K562 (cell line): Measurements from ENCODE around the gene HEY2.

Experiments
- EP300 ChIP-seq: IDR thresholded peaks from 2 replicates; pipeline ENCODE4 v1.6.1; 2012; ENCODE audit warnings: low read length, improper control_type of control experiment
- EZH2 ChIP-seq: IDR thresholded peaks from 2 replicates; pipeline ENCODE4 v1.6.1; 2012; ENCODE audit warnings: low read depth, mild to moderate bottlenecking, inconsistent platforms, low read length, borderline replicate concordance
- FOXJ3 ChIP-seq: sonication (generic); formaldehyde crosslinking; IDR thresholded peaks from 2 replicates; pipeline ENCODE4 v1.4.0; 2020; ENCODE audit warnings: mild to moderate bottlenecking, missing genetic modification reagents
- GTF2E2 ChIP-seq: fragments of 200-800 bp; sonication (Bioruptor generic); IDR thresholded peaks from 2 replicates; pipeline ENCODE4 v1.6.1; 2016; ENCODE audit warnings: missing genetic modification characterization, missing compliant biosample characterization
- POLR2A ChIP-seq: fragments of 450-650 bp; conservative IDR thresholded peaks from 2 replicates; pipeline ENCODE4 v1.6.1; 2016
- RCOR1 ChIP-seq, 2 experiments: IDR thresholded peaks; 2 replicates each; pipeline ENCODE4 v1.6.1; 2012; ENCODE audit warnings: low read depth in 2 of 2, low read length in 2 of 2, borderline replicate concordance in 1 of 2, improper control_type of control experiment in 1 of 2
- SAP30 ChIP-seq: fragments of 200-600 bp; sonication (generic); IDR thresholded peaks from 2 replicates; pipeline ENCODE4 v1.6.1; 2012; ENCODE audit warnings: borderline replicate concordance, low read depth, mild to moderate bottlenecking, moderate library complexity, low read length, control low read depth, inconsistent platforms; ENCODE audit not compliant: insufficient read depth, poor library complexity, severe bottlenecking
- SIX5 ChIP-seq, 2 experiments: IDR thresholded peaks; 2 replicates each; pipeline ENCODE4 v1.6.1; 2011; ENCODE audit warnings: low read length in 2 of 2, borderline replicate concordance in 1 of 2, low read depth in 1 of 2, mild to moderate bottlenecking in 1 of 2, moderate library complexity in 1 of 2; ENCODE audit not compliant: insufficient read depth in 1 of 2
- SMARCC2 ChIP-seq: fragments of 450-650 bp; IDR thresholded peaks from 2 replicates; pipeline ENCODE4 v1.6.1; 2017; ENCODE audit warnings: antibody characterized with exemption, moderate library complexity, mild to moderate bottlenecking, low read depth
- SP2 ChIP-seq: IDR thresholded peaks from 2 replicates; pipeline ENCODE4 v1.6.1; 2011; ENCODE audit warnings: mild to moderate bottlenecking, low read depth, low read length, moderate library complexity; ENCODE audit not compliant: poor library complexity, severe bottlenecking; ENCODE audit errors: extremely low read depth
- TAF1 ChIP-seq: IDR thresholded peaks from 2 replicates; pipeline ENCODE4 v1.6.1; 2011; ENCODE audit warnings: mild to moderate bottlenecking, low read length, moderate library complexity; ENCODE audit not compliant: insufficient read depth, control insufficient read depth, severe bottlenecking; ENCODE audit errors: extremely low read depth
- TF ChIP-seq, protein P1 (sequence below), 3 experiments: IDR thresholded peaks in 2 of 3; conservative IDR thresholded peaks in 1 of 3; 2 replicates each; pipeline ENCODE4 v1.5.1; 2011 to 2012; ENCODE audit warnings: low read length in 3 of 3, mild to moderate bottlenecking in 3 of 3, control low read depth in 2 of 3, improper control_type of control experiment in 1 of 3, inconsistent platforms in 1 of 3, low read depth in 1 of 3, mixed read lengths in 1 of 3, moderate library complexity in 1 of 3; ENCODE audit not compliant: insufficient read depth in 2 of 3
- TF ChIP-seq, protein P2 (sequence below): fragments of 250-450 bp; sonication (Bioruptor Pico); IDR thresholded peaks from 2 replicates; pipeline ENCODE4 v1.5.0; 2021; ENCODE audit warnings: mild to moderate bottlenecking, borderline replicate concordance
- TF ChIP-seq, protein P3 (sequence below): fragments of 250-450 bp; sonication (Bioruptor Pico); IDR thresholded peaks from 2 replicates; pipeline ENCODE4 v1.4.0; 2020; ENCODE audit warnings: borderline replicate concordance

DNA sequence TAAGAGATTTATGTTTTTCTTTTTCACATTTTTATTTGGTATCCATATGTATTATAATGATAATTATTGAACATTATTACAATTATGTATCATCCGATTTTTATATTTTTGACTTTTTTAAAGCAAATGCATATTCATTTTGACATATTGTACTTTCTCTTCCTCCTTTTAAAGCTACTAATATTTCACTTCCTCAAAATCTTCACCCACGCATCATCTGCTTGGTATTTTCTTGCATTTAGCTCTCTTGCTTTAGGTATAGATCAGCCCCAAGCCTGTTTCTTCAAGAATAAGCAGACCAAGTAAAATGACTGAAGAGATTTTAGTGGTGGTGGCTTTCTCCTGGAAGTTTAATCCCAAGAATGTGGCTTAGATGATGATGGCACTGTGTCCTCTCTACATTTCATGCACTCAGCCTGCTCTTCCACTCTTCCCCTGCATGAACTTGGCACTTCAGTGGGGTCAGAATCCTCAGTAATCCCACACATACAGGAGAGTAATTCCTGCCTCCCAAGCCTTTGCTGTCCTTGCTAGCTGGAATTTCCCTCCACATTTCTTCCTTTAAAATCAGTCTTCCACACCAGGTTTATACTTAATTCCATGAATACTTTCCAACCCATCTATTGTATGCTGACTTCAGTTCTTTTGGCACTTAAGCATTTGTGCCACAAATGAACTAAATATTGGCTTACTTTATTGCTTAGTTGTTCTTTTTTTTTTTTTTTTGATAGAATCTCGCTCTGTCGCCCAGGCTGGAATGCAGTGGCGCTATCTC is 49.5 kb downstream of the HEY2 start:
- no peak for TF ChIP-seq SP2
- TF ChIP-seq, protein P1, sequence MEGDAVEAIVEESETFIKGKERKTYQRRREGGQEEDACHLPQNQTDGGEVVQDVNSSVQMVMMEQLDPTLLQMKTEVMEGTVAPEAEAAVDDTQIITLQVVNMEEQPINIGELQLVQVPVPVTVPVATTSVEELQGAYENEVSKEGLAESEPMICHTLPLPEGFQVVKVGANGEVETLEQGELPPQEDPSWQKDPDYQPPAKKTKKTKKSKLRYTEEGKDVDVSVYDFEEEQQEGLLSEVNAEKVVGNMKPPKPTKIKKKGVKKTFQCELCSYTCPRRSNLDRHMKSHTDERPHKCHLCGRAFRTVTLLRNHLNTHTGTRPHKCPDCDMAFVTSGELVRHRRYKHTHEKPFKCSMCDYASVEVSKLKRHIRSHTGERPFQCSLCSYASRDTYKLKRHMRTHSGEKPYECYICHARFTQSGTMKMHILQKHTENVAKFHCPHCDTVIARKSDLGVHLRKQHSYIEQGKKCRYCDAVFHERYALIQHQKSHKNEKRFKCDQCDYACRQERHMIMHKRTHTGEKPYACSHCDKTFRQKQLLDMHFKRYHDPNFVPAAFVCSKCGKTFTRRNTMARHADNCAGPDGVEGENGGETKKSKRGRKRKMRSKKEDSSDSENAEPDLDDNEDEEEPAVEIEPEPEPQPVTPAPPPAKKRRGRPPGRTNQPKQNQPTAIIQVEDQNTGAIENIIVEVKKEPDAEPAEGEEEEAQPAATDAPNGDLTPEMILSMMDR (IDR thresholded peaks at IDR 0.05 in 2 of 3, conservative IDR thresholded peaks at IDR 0.05 in 1 of 3; ENCODE audit: insufficient read depth in 2 of 3, low read depth in 1 of 3, low read length in 3 of 3) = no peak
- no peak for TF ChIP-seq TAF1
- no peak for TF ChIP-seq POLR2A
- TF ChIP-seq SIX5 (IDR thresholded peaks at IDR 0.05; ENCODE audit: borderline replicate concordance in 1 of 2, insufficient read depth in 1 of 2, low read depth in 1 of 2, low read length in 2 of 2) = no peak
- TF ChIP-seq GTF2E2 (tag) = no peak
- no peak for TF ChIP-seq RCOR1 (IDR thresholded peaks at IDR 0.05; ENCODE audit: borderline replicate concordance in 1 of 2, low read depth in 2 of 2, low read length in 2 of 2)
- no peak for TF ChIP-seq FOXJ3 (CRISPR knock-in tag)
- TF ChIP-seq SAP30 = no peak
- TF ChIP-seq, protein P2, sequence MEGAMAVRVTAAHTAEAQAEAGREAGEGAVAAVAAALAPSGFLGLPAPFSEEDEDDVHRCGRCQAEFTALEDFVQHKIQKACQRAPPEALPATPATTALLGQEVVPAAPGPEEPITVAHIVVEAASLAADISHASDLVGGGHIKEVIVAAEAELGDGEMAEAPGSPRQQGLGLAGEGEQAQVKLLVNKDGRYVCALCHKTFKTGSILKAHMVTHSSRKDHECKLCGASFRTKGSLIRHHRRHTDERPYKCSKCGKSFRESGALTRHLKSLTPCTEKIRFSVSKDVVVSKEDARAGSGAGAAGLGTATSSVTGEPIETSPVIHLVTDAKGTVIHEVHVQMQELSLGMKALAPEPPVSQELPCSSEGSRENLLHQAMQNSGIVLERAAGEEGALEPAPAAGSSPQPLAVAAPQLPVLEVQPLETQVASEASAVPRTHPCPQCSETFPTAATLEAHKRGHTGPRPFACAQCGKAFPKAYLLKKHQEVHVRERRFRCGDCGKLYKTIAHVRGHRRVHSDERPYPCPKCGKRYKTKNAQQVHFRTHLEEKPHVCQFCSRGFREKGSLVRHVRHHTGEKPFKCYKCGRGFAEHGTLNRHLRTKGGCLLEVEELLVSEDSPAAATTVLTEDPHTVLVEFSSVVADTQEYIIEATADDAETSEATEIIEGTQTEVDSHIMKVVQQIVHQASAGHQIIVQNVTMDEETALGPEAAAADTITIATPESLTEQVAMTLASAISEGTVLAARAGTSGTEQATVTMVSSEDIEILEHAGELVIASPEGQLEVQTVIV (CRISPR knock-in tag) = no peak
- TF ChIP-seq, protein P3, sequence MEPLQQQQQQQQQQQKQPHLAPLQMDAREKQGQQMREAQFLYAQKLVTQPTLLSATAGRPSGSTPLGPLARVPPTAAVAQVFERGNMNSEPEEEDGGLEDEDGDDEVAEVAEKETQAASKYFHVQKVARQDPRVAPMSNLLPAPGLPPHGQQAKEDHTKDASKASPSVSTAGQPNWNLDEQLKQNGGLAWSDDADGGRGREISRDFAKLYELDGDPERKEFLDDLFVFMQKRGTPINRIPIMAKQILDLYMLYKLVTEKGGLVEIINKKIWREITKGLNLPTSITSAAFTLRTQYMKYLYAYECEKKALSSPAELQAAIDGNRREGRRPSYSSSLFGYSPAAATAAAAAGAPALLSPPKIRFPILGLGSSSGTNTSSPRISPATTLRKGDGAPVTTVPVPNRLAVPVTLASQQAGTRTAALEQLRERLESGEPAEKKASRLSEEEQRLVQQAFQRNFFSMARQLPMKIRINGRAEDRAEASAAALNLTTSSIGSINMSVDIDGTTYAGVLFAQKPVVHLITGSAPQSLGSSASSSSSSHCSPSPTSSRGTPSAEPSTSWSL (CRISPR knock-in tag) = no peak
- no peak for TF ChIP-seq EZH2
- TF ChIP-seq EP300 = no peak
- no peak for TF ChIP-seq SMARCC2
